GM23338 (cell line): ENCODE results near the gene LRRFIP1. TPM values are rescaled to one million over a fixed set of nuclear protein-coding genes. Genes with fewer than 3 reads are reported as not detected.

Experiments used
- ATAC-seq: fragments of 200-7000 bp; cut with Tn5 transposase; 3 replicates; pipeline ENCODE4 v1.9.1; 2020
- DNase-seq: peaks from one replicate; pipeline ENCODE4 v3.0.0-alpha.2; 2015; ENCODE audit warnings: low spot score
- H2AFZ ChIP-seq: fragments of 200-600 bp; sonication (generic); 2 replicates; pipeline ENCODE4 v1.8.0; 2016; ENCODE audit warnings: antibody characterized with exemption, mild to moderate bottlenecking, moderate library complexity
- H3F3A ChIP-seq: fragments of 200-600 bp; sonication (generic); replicated peaks from 2 replicates; pipeline ENCODE4 v1.8.0; 2017; ENCODE audit warnings: antibody characterized with exemption, mixed run types, low read depth
- H3K27ac ChIP-seq: fragments of 200-600 bp; sonication (generic); 2 replicates; pipeline ENCODE4 v1.6.1; 2016; ENCODE audit warnings: low read depth
- H3K27me3 ChIP-seq: fragments of 200-600 bp; sonication (generic); 2 replicates; pipeline ENCODE4 v1.8.0; 2016; ENCODE audit warnings: mild to moderate bottlenecking, mixed run types, moderate library complexity; ENCODE audit not compliant: insufficient read depth
- H3K36me3 ChIP-seq: fragments of 200-600 bp; sonication (generic); 2 replicates; pipeline ENCODE4 v1.8.0; 2016; ENCODE audit warnings: mild to moderate bottlenecking; ENCODE audit not compliant: insufficient read depth
- H3K4me1 ChIP-seq: fragments of 200-600 bp; sonication (generic); 2 replicates; pipeline ENCODE4 v1.8.0; 2016; ENCODE audit warnings: mild to moderate bottlenecking, moderate library complexity; ENCODE audit not compliant: insufficient read depth
- H3K4me2 ChIP-seq: fragments of 200-600 bp; sonication (generic); 2 replicates; pipeline ENCODE4 v1.7.1; 2017; ENCODE audit warnings: mixed run types
- H3K4me3 ChIP-seq: fragments of 200-600 bp; sonication (generic); 2 replicates; pipeline ENCODE4 v1.6.1; 2016; ENCODE audit warnings: mixed run types
- H3K79me2 ChIP-seq: fragments of 200-600 bp; sonication (generic); replicated peaks from 2 replicates; pipeline ENCODE4 v1.8.0; 2017; ENCODE audit warnings: mild to moderate bottlenecking; ENCODE audit not compliant: insufficient read depth
- H3K9me2 ChIP-seq: fragments of 200-600 bp; sonication (generic); 2 replicates; pipeline ENCODE4 v1.8.0; 2017; ENCODE audit not compliant: insufficient read depth
- H4K20me1 ChIP-seq: fragments of 200-600 bp; sonication (generic); replicated peaks from 2 replicates; pipeline ENCODE4 v1.8.0; 2017; ENCODE audit warnings: mild to moderate bottlenecking; ENCODE audit not compliant: insufficient read depth
- H3K27ac Mint-ChIP-seq: 2 replicates; pipeline ENCODE4 v1.8.0; 2020; ENCODE audit warnings: inconsistent platforms, mild to moderate bottlenecking, moderate library complexity, mixed read lengths
- H3K27me3 Mint-ChIP-seq: 3 replicates; pipeline ENCODE4 v1.8.0; 2022; ENCODE audit warnings: low read depth, mild to moderate bottlenecking, moderate library complexity, mixed read lengths, inconsistent platforms; ENCODE audit not compliant: insufficient read depth, poor library complexity
- H3K36me3 Mint-ChIP-seq: 3 replicates; pipeline ENCODE4 v1.8.0; 2021; ENCODE audit warnings: low read depth, mild to moderate bottlenecking, inconsistent platforms, moderate library complexity, mixed read lengths
- H3K4me1 Mint-ChIP-seq: 3 replicates; pipeline ENCODE4 v1.8.0; 2020; ENCODE audit warnings: mild to moderate bottlenecking, inconsistent platforms, mixed read lengths
- H3K4me3 Mint-ChIP-seq: 3 replicates; pipeline ENCODE4 v1.8.0; 2021; ENCODE audit warnings: moderate library complexity, mild to moderate bottlenecking, inconsistent platforms, mixed read lengths
- H3K9me3 Mint-ChIP-seq: 3 replicates; pipeline ENCODE4 v1.8.0; 2020; ENCODE audit warnings: moderate library complexity, mild to moderate bottlenecking, inconsistent platforms, mixed read lengths
- JUNB ChIP-seq: IDR thresholded peaks from one replicate; pipeline ENCODE4 v1.6.1; 2016; ENCODE audit warnings: antibody characterized with exemption; ENCODE audit not compliant: unreplicated experiment
- NANOG ChIP-seq: IDR thresholded peaks from 2 replicates; pipeline ENCODE4 v1.6.1; 2016; ENCODE audit warnings: antibody characterized with exemption, borderline replicate concordance
- POLR2AphosphoS5 ChIP-seq: IDR thresholded peaks from 2 replicates; pipeline ENCODE4 v1.6.1; 2016; ENCODE audit warnings: antibody characterized with exemption, low read depth
- ZNF331 ChIP-seq: fragments of 250-450 bp; sonication (Bioruptor Pico); IDR thresholded peaks from 2 replicates; pipeline ENCODE4 v1.5.0; 2020; ENCODE audit warnings: low read depth, mild to moderate bottlenecking, moderate library complexity
- polyA plus RNA-seq: library from polyadenylated mRNA; unstranded; fragments of >200 nt; fragmentation: Nextera tagmentation; extraction: Ambion mirVana; gene quantifications from 2 replicates; pipeline ENCODE4 v1.2.1, GENCODE V29; 2016
- total RNA-seq: library from RNA; depleted of rRNA; stranded (reverse); fragments of >200 nt; shearing (Covaris generic); gene quantifications from 2 replicates; pipeline ENCODE4 v1.2.3, GENCODE V29; 2014
- TF ChIP-seq, protein P1 (sequence below): fragments of 250-450 bp; sonication (Bioruptor Pico); IDR thresholded peaks from 2 replicates; pipeline ENCODE4 v1.5.0; 2020; ENCODE audit warnings: mild to moderate bottlenecking, moderate library complexity
- TF ChIP-seq, protein P2 (sequence below): IDR thresholded peaks from 2 replicates; pipeline ENCODE4 v1.6.1; 2016; ENCODE audit warnings: antibody characterized with exemption

The LRRFIP1 gene
- total and polyA plus RNA-seq, 2 experiments from 2014 or later, result 59.6 to 178 TPM

DNA sequence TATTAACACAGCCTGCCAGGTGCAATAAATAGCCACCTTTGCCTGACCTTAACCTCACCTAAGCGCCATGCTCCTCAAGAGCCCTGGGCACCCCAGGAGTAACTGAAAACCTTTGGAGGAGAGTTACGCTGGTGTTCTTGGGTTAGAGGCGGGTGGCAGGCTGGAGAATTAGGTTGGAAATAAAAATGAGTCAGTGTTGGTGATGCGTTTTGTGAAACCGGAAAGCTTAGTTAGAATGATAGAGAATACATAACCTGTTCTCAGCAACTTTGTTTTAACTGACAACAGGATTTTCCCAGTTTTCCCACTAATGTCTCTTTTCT lies 17.0 kb downstream of the LRRFIP1 start:
- Mint-ChIP-seq H3K27ac (no peak overlapping the region), H3K36me3 (peaks cover 16% of the 10 kb centered on the region)
- H4K20me1 ChIP-seq, result no peaks in the 10 kb centered on the region; the same call in 1 of the 2 replicates

More for the DNA sequence above, 17.0 kb downstream of the LRRFIP1 start:
- H3K4me3 ChIP-seq, result no peak overlapping the region
- no peak overlapping the region for H3K4me2 ChIP-seq
- H3K27me3 Mint-ChIP-seq, result peaks cover 1% of the 10 kb centered on the region
- H3K27me3 ChIP-seq, result peaks cover 9% of the 10 kb centered on the region
- H3K27ac ChIP-seq, result no peak overlapping the region
- TF ChIP-seq ZNF331 (CRISPR knock-in tag) (no peak), POLR2AphosphoS5 (no peak), NANOG (no peak), JUNB (no peak)
- TF ChIP-seq, protein P1, sequence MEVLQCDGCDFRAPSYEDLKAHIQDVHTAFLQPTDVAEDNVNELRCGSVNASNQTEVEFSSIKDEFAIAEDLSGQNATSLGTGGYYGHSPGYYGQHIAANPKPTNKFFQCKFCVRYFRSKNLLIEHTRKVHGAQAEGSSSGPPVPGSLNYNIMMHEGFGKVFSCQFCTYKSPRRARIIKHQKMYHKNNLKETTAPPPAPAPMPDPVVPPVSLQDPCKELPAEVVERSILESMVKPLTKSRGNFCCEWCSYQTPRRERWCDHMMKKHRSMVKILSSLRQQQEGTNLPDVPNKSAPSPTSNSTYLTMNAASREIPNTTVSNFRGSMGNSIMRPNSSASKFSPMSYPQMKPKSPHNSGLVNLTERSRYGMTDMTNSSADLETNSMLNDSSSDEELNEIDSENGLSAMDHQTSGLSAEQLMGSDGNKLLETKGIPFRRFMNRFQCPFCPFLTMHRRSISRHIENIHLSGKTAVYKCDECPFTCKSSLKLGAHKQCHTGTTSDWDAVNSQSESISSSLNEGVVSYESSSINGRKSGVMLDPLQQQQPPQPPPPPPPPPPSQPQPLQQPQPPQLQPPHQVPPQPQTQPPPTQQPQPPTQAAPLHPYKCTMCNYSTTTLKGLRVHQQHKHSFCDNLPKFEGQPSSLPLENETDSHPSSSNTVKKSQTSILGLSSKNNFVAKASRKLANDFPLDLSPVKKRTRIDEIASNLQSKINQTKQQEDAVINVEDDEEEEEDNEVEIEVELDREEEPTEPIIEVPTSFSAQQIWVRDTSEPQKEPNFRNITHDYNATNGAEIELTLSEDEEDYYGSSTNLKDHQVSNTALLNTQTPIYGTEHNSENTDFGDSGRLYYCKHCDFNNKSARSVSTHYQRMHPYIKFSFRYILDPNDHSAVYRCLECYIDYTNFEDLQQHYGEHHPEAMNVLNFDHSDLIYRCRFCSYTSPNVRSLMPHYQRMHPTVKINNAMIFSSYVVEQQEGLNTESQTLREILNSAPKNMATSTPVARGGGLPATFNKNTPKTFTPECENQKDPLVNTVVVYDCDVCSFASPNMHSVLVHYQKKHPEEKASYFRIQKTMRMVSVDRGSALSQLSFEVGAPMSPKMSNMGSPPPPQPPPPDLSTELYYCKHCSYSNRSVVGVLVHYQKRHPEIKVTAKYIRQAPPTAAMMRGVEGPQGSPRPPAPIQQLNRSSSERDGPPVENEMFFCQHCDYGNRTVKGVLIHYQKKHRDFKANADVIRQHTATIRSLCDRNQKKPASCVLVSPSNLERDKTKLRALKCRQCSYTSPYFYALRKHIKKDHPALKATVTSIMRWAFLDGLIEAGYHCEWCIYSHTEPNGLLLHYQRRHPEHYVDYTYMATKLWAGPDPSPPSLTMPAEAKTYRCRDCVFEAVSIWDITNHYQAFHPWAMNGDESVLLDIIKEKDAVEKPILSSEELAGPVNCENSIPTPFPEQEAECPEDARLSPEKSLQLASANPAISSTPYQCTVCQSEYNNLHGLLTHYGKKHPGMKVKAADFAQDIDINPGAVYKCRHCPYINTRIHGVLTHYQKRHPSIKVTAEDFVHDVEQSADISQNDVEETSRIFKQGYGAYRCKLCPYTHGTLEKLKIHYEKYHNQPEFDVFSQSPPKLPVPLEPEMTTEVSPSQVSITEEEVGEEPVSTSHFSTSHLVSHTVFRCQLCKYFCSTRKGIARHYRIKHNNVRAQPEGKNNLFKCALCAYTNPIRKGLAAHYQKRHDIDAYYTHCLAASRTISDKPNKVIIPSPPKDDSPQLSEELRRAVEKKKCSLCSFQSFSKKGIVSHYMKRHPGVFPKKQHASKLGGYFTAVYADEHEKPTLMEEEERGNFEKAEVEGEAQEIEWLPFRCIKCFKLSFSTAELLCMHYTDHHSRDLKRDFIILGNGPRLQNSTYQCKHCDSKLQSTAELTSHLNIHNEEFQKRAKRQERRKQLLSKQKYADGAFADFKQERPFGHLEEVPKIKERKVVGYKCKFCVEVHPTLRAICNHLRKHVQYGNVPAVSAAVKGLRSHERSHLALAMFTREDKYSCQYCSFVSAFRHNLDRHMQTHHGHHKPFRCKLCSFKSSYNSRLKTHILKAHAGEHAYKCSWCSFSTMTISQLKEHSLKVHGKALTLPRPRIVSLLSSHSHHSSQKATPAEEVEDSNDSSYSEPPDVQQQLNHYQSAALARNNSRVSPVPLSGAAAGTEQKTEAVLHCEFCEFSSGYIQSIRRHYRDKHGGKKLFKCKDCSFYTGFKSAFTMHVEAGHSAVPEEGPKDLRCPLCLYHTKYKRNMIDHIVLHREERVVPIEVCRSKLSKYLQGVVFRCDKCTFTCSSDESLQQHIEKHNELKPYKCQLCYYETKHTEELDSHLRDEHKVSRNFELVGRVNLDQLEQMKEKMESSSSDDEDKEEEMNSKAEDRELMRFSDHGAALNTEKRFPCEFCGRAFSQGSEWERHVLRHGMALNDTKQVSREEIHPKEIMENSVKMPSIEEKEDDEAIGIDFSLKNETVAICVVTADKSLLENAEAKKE, result no peak
- TF ChIP-seq, protein P2, sequence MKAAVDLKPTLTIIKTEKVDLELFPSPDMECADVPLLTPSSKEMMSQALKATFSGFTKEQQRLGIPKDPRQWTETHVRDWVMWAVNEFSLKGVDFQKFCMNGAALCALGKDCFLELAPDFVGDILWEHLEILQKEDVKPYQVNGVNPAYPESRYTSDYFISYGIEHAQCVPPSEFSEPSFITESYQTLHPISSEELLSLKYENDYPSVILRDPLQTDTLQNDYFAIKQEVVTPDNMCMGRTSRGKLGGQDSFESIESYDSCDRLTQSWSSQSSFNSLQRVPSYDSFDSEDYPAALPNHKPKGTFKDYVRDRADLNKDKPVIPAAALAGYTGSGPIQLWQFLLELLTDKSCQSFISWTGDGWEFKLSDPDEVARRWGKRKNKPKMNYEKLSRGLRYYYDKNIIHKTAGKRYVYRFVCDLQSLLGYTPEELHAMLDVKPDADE, result no peak
- H3K4me1 ChIP-seq, result no peaks in the 10 kb centered on the region
- H2AFZ ChIP-seq, result no peak overlapping the region
- H3K36me3 ChIP-seq, result 0 out of 2 replicates have a peak, but pooled peaks cover 4% of the 10 kb centered on the region
- peaks cover 4% of the 10 kb centered on the region; the same call in 1 of the 3 replicates for H3K9me3 Mint-ChIP-seq
- no peak overlapping the region for H3K4me3 Mint-ChIP-seq
- no peaks in the 10 kb centered on the region; the same call in 2 of the 3 replicates for H3K4me1 Mint-ChIP-seq
- 0 out of 2 replicates have a peak, but pooled peaks cover 11% of the 10 kb centered on the region for H3K79me2 ChIP-seq
- DNase-seq, result no peak
- H3K9me2 ChIP-seq, result no peaks in the 10 kb centered on the region; the same call in 1 of the 2 replicates
- no peaks in the 10 kb centered on the region for H3F3A ChIP-seq
- ATAC-seq, result no peak
